Activated naive CD4-positive, alpha-beta T cell treated with anti-CD3 and anti-CD28 coated beads, Interleukin-2, amount 10 ng/mL, durations not matched to agents 5 hours and 36 hours (primary cell): Measurements from ENCODE around the gene PADI1. TPM values are rescaled to one million over a fixed set of nuclear protein-coding genes. Genes with fewer than 3 reads are reported as not detected.

Experiments
- microRNA-seq: library from miRNA; unstranded; fragments of <30 nt; microRNA quantifications from one replicate; pipeline ENCODE4 v1.2.0, GENCODE V29; 2022; ENCODE audit warnings: borderline microRNAs expressed, borderline replicate concordance
- total RNA-seq, 2 experiments: library from RNA; stranded (reverse); gene quantifications; one replicate each; pipeline ENCODE4 v1.2.3, GENCODE V29; 2021

PADI1 gene, protein sequence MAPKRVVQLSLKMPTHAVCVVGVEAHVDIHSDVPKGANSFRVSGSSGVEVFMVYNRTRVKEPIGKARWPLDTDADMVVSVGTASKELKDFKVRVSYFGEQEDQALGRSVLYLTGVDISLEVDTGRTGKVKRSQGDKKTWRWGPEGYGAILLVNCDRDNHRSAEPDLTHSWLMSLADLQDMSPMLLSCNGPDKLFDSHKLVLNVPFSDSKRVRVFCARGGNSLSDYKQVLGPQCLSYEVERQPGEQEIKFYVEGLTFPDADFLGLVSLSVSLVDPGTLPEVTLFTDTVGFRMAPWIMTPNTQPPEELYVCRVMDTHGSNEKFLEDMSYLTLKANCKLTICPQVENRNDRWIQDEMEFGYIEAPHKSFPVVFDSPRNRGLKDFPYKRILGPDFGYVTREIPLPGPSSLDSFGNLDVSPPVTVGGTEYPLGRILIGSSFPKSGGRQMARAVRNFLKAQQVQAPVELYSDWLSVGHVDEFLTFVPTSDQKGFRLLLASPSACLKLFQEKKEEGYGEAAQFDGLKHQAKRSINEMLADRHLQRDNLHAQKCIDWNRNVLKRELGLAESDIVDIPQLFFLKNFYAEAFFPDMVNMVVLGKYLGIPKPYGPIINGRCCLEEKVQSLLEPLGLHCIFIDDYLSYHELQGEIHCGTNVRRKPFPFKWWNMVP
- not detected for total RNA-seq

DNA sequence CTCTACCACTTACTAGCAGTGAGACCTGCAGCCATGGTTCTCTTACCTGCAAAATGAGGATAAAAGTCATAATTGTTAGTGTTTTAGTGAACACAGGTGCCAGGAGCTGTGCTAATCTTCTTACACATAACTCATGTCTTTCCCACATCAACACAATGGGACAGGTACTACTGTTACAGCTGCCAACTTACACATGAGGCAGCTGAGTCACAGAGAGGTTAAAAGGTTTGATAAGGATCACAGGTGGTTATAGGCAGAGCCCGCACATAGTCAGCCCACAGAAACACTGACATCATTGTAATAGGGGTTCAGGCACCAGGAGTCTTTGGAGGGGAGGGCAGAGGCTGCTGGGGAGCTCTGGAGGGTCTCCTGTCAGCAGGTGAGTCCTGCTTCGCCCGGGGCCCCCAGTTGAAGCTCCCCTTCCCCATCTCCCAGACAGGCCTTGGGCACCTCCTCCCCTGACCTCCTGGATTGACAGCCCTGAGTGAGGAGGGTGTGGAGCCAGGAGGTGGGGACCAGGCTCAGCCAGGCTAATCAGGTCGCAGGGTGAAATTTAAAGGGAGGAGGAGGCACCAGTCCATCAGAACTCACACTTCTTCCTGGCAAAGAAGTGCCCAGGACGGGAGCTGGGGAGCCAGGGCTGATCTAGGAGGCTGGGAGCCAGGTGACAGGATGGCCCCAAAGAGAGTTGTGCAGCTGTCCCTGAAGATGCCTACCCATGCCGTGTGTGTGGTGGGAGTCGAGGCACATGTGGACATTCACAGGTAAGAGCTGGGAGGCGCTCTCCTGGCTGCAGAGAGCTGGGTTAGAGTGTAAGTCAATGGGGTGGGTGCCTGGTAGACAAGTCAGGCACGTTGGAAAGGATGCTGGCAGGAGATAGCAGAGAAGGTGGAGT, at the start of gene PADI1:
Gene PADI1, plus strand, starts transcription at position 583 of the 895 bp plus-strand sequence. Its CDS starts 90 bp downstream, at position 673.

DNA sequence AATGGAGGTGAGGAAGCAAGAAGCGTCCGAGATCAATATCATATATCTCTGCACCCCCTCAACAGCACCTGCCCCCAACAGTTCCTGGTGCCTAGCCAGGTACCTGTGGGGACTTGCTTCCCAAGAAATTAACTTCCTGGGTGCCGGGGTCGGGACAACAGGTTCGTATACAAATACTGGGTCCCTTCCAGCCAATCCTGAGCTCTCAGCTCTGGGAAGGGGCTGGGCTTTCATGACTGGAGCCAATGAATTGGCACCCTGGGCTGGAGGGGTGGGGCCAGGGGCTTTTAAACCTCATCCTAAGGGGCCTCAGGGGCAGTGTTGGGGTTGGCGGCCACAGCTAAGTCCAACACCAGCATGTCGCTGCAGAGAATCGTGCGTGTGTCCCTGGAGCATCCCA, 43.9 kb downstream of the PADI1 start, which contains the start of gene PADI3:
Gene PADI3, plus strand, starts transcription at position 318 of the 400 bp plus-strand sequence. Its CDS starts 40 bp downstream, at position 358.

Small RNAs within 50 kb of the gene (microRNA-seq; reads per million reads assigned to microRNA genes)
- gene MIR3972: not detected

Other genes with a start within 250 kb of the PADI1 start
- not detected for gene MFAP2, start 224.5 kb upstream of the PADI1 start, total RNA-seq
- gene ATP13A2, start 193.2 kb upstream of the PADI1 start, total RNA-seq: 10 to 100 TPM; 58.0 to 58.3 TPM
- gene SDHB, start 151.1 kb upstream of the PADI1 start, total RNA-seq: 10 to 100 TPM; 65.2 to 67.0 TPM
- not detected for gene PADI2, start 85.7 kb upstream of the PADI1 start, total RNA-seq
- not detected for gene PADI3, start 44.0 kb downstream of the PADI1 start, total RNA-seq
- under 1 TPM; 0.65 to 0.71 TPM for gene PADI4, start 103.1 kb downstream of the PADI1 start, total RNA-seq
- gene PADI6, start 167.1 kb downstream of the PADI1 start, total RNA-seq: not detected
- gene RCC2, start 234.5 kb downstream of the PADI1 start, total RNA-seq: 100 to 1,000 TPM; 104 to 107 TPM